ENCODE measurements around the gene RASA4B. TPM values are rescaled to one million over a fixed set of nuclear protein-coding genes. Genes with fewer than 3 reads are reported as not detected.
A peak's percentile ranks its signal among the peaks of the same experiment; 100 is the strongest.

RASA4B gene
- total RNA-seq, 4 donors from 2014 or later: 0.98 to 14.6 (median 6.4) TPM

DNA sequence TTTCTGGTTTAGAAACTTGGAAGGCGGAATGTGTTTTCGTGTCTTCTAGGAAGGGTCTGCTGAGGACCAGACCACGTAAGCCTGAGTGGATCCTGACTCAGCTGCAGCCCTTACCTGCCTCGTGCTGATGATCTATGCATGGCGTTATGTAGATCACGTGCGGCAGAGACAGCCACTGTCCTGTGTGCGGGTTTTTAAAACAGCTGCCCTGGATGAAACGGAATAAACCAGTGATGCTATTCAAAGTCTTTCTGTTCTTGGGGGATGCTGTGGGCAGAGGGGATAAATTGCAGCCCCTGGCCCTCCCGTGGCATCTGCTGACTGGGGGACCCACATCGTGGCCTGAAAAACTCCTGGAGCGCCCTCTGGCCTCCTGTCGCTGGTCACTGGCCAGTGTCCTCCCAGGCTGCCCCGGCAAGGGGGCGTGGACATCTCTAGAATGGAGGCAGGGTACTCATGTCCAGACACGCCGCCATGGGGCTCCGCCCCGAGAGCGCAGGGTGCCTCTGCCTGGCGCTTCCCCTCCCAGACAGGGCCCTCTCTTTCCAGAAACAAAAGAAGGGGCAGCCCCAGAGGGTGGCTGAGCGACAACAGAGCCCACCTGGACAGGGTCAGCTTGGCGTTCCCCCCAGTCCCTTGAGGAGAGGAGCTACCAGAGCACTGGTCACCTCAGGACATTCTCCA, 66.1 kb downstream of the RASA4B start:
- peaks cover 11 to 13% of the 10 kb centered on the region in 2 donors for H3K36me3 ChIP-seq
- no peak overlapping the region for H3K4me3 ChIP-seq (replicated peaks in 1 of 3)
- no peaks in the 10 kb centered on the region for H3K27me3 ChIP-seq
- intact Hi-C loops (cut with DNase I): no loop called here
- WGBS, 2 donors: 61 to 66% methylated on average over 10 to 16 of the region's 23 CpGs
- DNase-seq: peak; percentile 35 to 36
- no peak overlapping the region for H3K27ac ChIP-seq
- H3K4me1 ChIP-seq: no peaks in the 10 kb centered on the region
- H3K9me3 ChIP-seq: no peaks in the 10 kb centered on the region
- no peak for TF ChIP-seq CTCF (IDR thresholded peaks at IDR 0.05)
- no peak for TF ChIP-seq POLR2A (IDR thresholded peaks at IDR 0.05)

- no peaks in the 10 kb centered on the region for H3K9me3 ChIP-seq
- no peak overlapping the region for H3K4me3 ChIP-seq (replicated peaks in 1 of 3)
- peaks cover 14 to 17% of the 10 kb centered on the region in 2 donors for H3K36me3 ChIP-seq
- no peaks in the 10 kb centered on the region for H3K4me1 ChIP-seq
- no peak overlapping the region for H3K27ac ChIP-seq
- no peak for TF ChIP-seq CTCF (IDR thresholded peaks at IDR 0.05)
- no peak for TF ChIP-seq POLR2A (IDR thresholded peaks at IDR 0.05)
- intact Hi-C loops (cut with DNase I): no loop called here
- H3K27me3 ChIP-seq: no peaks in the 10 kb centered on the region
- DNase-seq: no peak
- WGBS, 2 donors: 79 to 81% methylated on average over 5 to 6 of the region's 6 CpGs
Observed at GRCh38 chr7:102450242-102450641, 67.3 kb downstream of the RASA4B start.

DNA sequence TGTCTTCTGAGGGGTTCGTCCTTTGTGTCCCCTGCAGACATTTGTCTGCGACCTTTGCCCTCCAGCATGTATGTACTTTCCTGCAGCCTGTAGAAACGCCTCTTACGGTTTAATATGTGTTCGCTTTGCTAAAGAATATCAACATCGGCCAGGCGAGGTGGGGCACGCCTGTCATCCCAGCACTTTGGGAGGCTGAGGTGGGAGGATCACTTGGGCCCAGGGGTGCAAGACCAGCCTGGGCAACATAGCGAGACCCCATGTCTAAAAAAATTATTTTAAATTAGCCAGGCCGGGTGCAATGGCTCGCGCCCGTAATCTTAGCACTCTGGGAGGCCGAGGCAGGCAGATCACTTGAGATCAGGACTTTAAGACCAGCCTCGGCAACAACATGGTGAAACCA, 68.4 kb downstream of the RASA4B start:
- Histone ChIP-seq H3K27ac (no peak overlapping the region), H3K27me3 (no peaks in the 10 kb centered on the region), H3K9me3 (no peaks in the 10 kb centered on the region), H3K36me3 (peaks cover 14 to 21% of the 10 kb centered on the region in 2 donors), H3K4me1 (no peaks in the 10 kb centered on the region), H3K4me3 (replicated peaks in 1 of 3) (no peak overlapping the region)
- 96 to 97% methylated on average over 14 to 15 of the region's 15 CpGs for WGBS, 2 donors
- TF ChIP-seq CTCF (IDR thresholded peaks at IDR 0.05) (no peak), POLR2A (IDR thresholded peaks at IDR 0.05) (no peak)
- DNase-seq: no peak
- intact Hi-C loops (cut with DNase I): no loop called here

DNA sequence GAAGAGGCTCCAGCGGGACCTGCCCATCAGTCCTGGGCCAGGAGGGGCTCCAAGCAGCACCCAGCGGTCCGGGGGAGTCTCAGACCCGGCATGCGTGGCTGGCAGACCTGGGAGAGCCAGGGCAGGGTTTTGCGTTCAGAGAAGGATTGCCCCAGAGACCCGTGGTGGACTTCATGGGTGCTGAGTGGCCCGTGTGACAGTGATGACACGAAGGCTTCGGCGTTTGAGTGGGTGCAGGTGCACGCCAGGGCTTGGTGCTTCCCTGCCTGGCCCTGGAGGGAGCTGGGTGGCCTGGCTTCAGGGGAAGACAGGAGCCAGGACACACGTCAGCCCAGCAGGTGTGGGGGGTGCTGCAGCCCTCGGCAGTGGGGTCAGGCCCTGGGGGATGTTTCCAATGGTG, 70.3 kb downstream of the RASA4B start:
- 91 to 92% methylated on average over 6 to 14 of the region's 14 CpGs for WGBS, 2 donors
- Histone ChIP-seq H3K4me3 (replicated peaks in 1 of 3) (no peak overlapping the region), H3K4me1 (no peaks in the 10 kb centered on the region), H3K9me3 (no peaks in the 10 kb centered on the region), H3K36me3 (peaks cover 14 to 21% of the 10 kb centered on the region in 2 donors), H3K27me3 (no peaks in the 10 kb centered on the region), H3K27ac (no peak overlapping the region)
- intact Hi-C loops (cut with DNase I): no loop called here
- no peak for TF ChIP-seq POLR2A (IDR thresholded peaks at IDR 0.05)
- DNase-seq: no peak

- H3K4me3 ChIP-seq (replicated peaks in 1 of 3): no peak overlapping the region
- WGBS, 2 donors: 95 to 97% methylated on average over 39 to 41 of the region's 41 CpGs
- peaks cover 14 to 26% of the 10 kb centered on the region in 2 donors for H3K36me3 ChIP-seq
- H3K27ac ChIP-seq: no peak overlapping the region
- no peak for TF ChIP-seq POLR2A (IDR thresholded peaks at IDR 0.05)
- no peak for TF ChIP-seq CTCF (IDR thresholded peaks at IDR 0.05)
- DNase-seq: no peak
- intact Hi-C loops (cut with DNase I): no loop called here
- H3K4me1 ChIP-seq: no peaks in the 10 kb centered on the region
- no peaks in the 10 kb centered on the region for H3K27me3 ChIP-seq
- no peaks in the 10 kb centered on the region for H3K9me3 ChIP-seq
Observed at GRCh38 chr7:102446387-102447156, 71.0 kb downstream of the RASA4B start.

All from thyroid gland (tissue), 4 donors.